ENCODE measurements around the gene PCNX4.

The PCNX4 gene

DNA sequence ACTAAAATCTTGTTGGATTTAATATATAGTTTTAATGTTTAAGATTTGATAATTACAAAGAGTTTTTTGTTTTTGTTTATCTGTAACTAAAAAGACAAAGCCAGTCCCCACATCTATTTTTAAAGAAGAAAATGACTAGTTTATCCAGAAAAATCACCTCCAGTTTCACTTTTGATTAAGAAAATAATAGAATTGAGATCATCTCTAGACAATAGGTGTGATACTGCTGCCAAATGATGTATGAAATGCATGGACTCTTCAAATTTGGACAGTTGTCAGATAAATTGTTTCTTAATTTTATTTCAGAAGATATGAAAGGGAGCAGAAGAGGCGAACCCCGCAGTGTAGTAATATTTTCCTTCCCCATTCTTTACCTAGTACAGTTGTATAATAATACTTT lies 20.0 kb downstream of the PCNX4 start:
- H3K4me3 ChIP-seq (ENCODE audit: low read length), result no peak overlapping the region
- H2AFZ ChIP-seq (ENCODE audit: low read depth, low read length), result no peak overlapping the region
- H3K36me3 ChIP-seq (replicated peaks; ENCODE audit: low read depth, low read length), result peaks cover 22% of the 10 kb centered on the region
- H3K27me3 ChIP-seq (ENCODE audit: low read depth, low read length), result no peaks in the 10 kb centered on the region
- no peaks in the 10 kb centered on the region for H3K9me3 ChIP-seq (ENCODE audit: insufficient read depth, low read length)
- TF ChIP-seq, protein P1, sequence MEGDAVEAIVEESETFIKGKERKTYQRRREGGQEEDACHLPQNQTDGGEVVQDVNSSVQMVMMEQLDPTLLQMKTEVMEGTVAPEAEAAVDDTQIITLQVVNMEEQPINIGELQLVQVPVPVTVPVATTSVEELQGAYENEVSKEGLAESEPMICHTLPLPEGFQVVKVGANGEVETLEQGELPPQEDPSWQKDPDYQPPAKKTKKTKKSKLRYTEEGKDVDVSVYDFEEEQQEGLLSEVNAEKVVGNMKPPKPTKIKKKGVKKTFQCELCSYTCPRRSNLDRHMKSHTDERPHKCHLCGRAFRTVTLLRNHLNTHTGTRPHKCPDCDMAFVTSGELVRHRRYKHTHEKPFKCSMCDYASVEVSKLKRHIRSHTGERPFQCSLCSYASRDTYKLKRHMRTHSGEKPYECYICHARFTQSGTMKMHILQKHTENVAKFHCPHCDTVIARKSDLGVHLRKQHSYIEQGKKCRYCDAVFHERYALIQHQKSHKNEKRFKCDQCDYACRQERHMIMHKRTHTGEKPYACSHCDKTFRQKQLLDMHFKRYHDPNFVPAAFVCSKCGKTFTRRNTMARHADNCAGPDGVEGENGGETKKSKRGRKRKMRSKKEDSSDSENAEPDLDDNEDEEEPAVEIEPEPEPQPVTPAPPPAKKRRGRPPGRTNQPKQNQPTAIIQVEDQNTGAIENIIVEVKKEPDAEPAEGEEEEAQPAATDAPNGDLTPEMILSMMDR (IDR thresholded peaks at IDR 0.05; ENCODE audit: low read depth, low read length), result no peak
- no peak for TF ChIP-seq EZH2phosphoT487 (IDR thresholded peaks at IDR 0.05; ENCODE audit: low read depth)
- no peak overlapping the region for H3K27ac ChIP-seq (ENCODE audit: low read length)
- no peak overlapping the region for H3K4me2 ChIP-seq (ENCODE audit: low read length)
- H4K20me1 ChIP-seq (ENCODE audit: insufficient read depth, low read length), result no peaks in the 10 kb centered on the region
- peaks cover 24% of the 10 kb centered on the region for H3K79me2 ChIP-seq (ENCODE audit: low read length)
- no peak overlapping the region for H3K9ac ChIP-seq (ENCODE audit: low read length)
- H3K4me1 ChIP-seq (ENCODE audit: low read length), result no peaks in the 10 kb centered on the region

DNA sequence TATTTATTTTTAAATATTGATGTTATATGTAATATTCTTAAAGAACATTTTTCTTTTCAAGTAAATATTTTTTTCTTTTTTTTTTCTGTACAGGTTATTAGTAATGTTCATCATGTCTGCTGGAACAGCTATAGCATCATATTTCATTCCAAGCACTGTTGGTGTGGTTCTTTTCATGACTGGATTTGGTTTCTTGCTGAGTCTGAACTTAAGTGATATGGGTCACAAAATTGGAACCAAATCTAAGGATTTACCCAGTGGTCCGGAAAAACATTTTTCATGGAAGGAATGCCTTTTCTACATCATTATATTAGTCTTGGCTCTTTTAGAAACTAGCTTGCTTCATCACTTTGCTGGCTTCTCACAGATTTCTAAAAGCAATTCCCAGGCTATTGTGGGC lies 23.2 kb downstream of the PCNX4 start:
- no peak overlapping the region for H3K27ac ChIP-seq (ENCODE audit: low read length)
- H4K20me1 ChIP-seq (ENCODE audit: insufficient read depth, low read length), result no peaks in the 10 kb centered on the region
- no peak overlapping the region for H3K9ac ChIP-seq (ENCODE audit: low read length)
- TF ChIP-seq EZH2phosphoT487 (IDR thresholded peaks at IDR 0.05; ENCODE audit: low read depth), result no peak
- TF ChIP-seq, protein P1 (IDR thresholded peaks at IDR 0.05; ENCODE audit: low read depth, low read length), result no peak
- H3K4me2 ChIP-seq (ENCODE audit: low read length), result no peak overlapping the region
- peaks cover 12% of the 10 kb centered on the region for H3K79me2 ChIP-seq (ENCODE audit: low read length)
- no peak overlapping the region for H2AFZ ChIP-seq (ENCODE audit: low read depth, low read length)
- H3K36me3 ChIP-seq (replicated peaks; ENCODE audit: low read depth, low read length), result peaks cover 34% of the 10 kb centered on the region
- H3K4me1 ChIP-seq (ENCODE audit: low read length), result no peaks in the 10 kb centered on the region
- H3K27me3 ChIP-seq (ENCODE audit: low read depth, low read length), result no peaks in the 10 kb centered on the region
- no peaks in the 10 kb centered on the region for H3K9me3 ChIP-seq (ENCODE audit: insufficient read depth, low read length)
- H3K4me3 ChIP-seq (ENCODE audit: low read length), result no peak overlapping the region

DNA sequence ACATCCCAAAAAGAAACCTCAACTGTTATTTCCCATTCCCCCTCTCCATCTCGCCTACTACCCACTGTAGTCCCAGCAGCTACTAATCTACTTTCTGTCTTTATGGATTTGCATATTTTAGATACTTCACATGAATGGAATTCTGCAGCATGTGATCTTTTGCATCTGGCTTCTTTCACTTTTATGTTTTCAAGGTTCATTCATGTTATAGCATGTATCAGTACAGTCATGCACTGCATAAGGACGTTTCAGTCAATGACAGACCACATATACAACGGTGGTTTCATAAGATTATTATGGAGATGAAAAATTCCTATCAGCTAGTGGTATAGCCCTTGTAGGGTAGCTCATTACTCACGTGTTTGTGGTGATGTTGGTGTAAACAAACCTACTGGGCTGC lies 24.5 kb downstream of the PCNX4 start:
- peaks cover 33% of the 10 kb centered on the region for H3K36me3 ChIP-seq (replicated peaks; ENCODE audit: low read depth, low read length)
- H2AFZ ChIP-seq (ENCODE audit: low read depth, low read length), result no peak overlapping the region
- no peak overlapping the region for H3K4me3 ChIP-seq (ENCODE audit: low read length)
- H3K9ac ChIP-seq (ENCODE audit: low read length), result no peak overlapping the region
- H4K20me1 ChIP-seq (ENCODE audit: insufficient read depth, low read length), result no peaks in the 10 kb centered on the region
- H3K4me1 ChIP-seq (ENCODE audit: low read length), result no peaks in the 10 kb centered on the region
- no peaks in the 10 kb centered on the region for H3K27me3 ChIP-seq (ENCODE audit: low read depth, low read length)
- H3K9me3 ChIP-seq (ENCODE audit: insufficient read depth, low read length), result no peaks in the 10 kb centered on the region
- no peak overlapping the region for H3K4me2 ChIP-seq (ENCODE audit: low read length)
- TF ChIP-seq, protein P1 (IDR thresholded peaks at IDR 0.05; ENCODE audit: low read depth, low read length), result no peak
- TF ChIP-seq EZH2phosphoT487 (IDR thresholded peaks at IDR 0.05; ENCODE audit: low read depth), result no peak
- no peaks in the 10 kb centered on the region; the same call in 1 of the 2 replicates for H3K79me2 ChIP-seq (ENCODE audit: low read length)
- no peak overlapping the region for H3K27ac ChIP-seq (ENCODE audit: low read length)

DNA sequence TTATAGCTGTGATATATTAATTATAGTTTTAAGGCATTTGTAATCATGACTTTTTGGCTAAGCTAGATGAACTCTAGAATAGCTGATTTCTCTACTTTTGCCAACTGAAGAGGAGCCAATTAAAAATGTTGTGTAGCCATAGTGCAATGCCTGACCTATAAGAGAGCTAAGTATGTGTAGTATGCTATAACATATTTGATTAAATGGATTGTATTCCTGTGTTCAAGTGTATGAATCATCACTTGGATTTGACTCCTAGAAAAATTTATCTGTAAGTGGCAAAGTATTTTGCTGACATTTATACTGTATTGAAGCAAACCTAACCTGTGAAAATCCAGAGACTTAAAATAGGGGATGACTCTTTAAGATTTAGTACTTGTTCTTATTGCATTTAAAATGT lies 34.2 kb downstream of the PCNX4 start:
- TF ChIP-seq EZH2phosphoT487 (IDR thresholded peaks at IDR 0.05; ENCODE audit: low read depth), result no peak
- TF ChIP-seq, protein P1 (IDR thresholded peaks at IDR 0.05; ENCODE audit: low read depth, low read length), result no peak
- no peak overlapping the region for H3K27ac ChIP-seq (ENCODE audit: low read length)

More for the DNA sequence above, 34.2 kb downstream of the PCNX4 start:
- Histone ChIP-seq H2AFZ (ENCODE audit: low read depth, low read length) (no peak overlapping the region), H4K20me1 (ENCODE audit: insufficient read depth, low read length) (no peaks in the 10 kb centered on the region), H3K9ac (ENCODE audit: low read length) (no peak overlapping the region), H3K27me3 (ENCODE audit: low read depth, low read length) (no peaks in the 10 kb centered on the region), H3K9me3 (ENCODE audit: insufficient read depth, low read length) (no peaks in the 10 kb centered on the region), H3K4me3 (ENCODE audit: low read length) (no peak overlapping the region), H3K4me2 (ENCODE audit: low read length) (no peak overlapping the region), H3K4me1 (ENCODE audit: low read length) (no peaks in the 10 kb centered on the region), H3K36me3 (replicated peaks; ENCODE audit: low read depth, low read length) (peaks cover 53% of the 10 kb centered on the region), H3K79me2 (ENCODE audit: low read length) (no peaks in the 10 kb centered on the region)
